HEK293T (cell line): Measurements from ENCODE around the gene TRPC4.

Source experiments
- FOXK2 ChIP-seq: fragments of 450-650 bp; IDR thresholded peaks from 2 replicates; pipeline ENCODE4 v1.6.1; 2016; ENCODE audit warnings: mild to moderate bottlenecking
- SP1 ChIP-seq: fragments of 450-650 bp; IDR thresholded peaks from 2 replicates; pipeline ENCODE4 v1.6.1; 2017
- ZNF384 ChIP-seq: fragments of 450-650 bp; IDR thresholded peaks from 2 replicates; pipeline ENCODE4 v1.6.1; 2016
- TF ChIP-seq, protein P1 (sequence below): fragments of 450-650 bp; IDR thresholded peaks from 2 replicates; pipeline ENCODE4 v1.6.1; 2016

DNA sequence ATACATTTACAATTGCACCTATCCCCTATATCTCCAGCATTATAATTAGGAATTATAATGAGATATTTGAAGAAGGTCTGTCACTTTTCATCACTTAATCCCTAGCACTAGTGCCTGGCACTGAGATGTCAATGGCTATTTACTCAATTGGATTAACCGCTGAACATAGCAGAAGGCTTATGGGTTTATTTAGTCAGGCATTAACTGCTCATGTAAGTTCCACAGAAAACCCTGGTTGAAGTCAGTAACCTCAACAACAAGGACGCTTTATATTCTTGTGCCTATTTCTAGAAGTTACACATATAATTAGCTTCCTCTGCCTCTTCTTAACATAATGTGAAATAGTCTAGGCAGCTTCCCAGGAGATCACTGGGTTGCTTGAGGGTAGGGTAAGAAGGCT is 163.5 kb downstream of the TRPC4 start:
- TF ChIP-seq SP1 (no peak), FOXK2 (no peak), ZNF384 (no peak)
- TF ChIP-seq, protein P1, sequence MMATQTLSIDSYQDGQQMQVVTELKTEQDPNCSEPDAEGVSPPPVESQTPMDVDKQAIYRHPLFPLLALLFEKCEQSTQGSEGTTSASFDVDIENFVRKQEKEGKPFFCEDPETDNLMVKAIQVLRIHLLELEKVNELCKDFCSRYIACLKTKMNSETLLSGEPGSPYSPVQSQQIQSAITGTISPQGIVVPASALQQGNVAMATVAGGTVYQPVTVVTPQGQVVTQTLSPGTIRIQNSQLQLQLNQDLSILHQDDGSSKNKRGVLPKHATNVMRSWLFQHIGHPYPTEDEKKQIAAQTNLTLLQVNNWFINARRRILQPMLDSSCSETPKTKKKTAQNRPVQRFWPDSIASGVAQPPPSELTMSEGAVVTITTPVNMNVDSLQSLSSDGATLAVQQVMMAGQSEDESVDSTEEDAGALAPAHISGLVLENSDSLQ: no peak
